CD4-positive, alpha-beta T cell treated with Interleukin-12 subunit alpha and Interleukin-12 subunit beta, for 1 hour (primary cell): ENCODE measurements around the gene MIB1.
A peak's percentile ranks its signal among the peaks of the same experiment; 100 is the strongest.
"Not testable (repeated sequence)": the region's sequence is repeated elsewhere in the genome, so short reads cannot be mapped to it uniquely, and the experiment has no call there.

ENCODE experiments used
- DNase-seq: peaks from one replicate; pipeline ENCODE4 v3.0.0-alpha.2; 2020

Gene MIB1

DNA sequence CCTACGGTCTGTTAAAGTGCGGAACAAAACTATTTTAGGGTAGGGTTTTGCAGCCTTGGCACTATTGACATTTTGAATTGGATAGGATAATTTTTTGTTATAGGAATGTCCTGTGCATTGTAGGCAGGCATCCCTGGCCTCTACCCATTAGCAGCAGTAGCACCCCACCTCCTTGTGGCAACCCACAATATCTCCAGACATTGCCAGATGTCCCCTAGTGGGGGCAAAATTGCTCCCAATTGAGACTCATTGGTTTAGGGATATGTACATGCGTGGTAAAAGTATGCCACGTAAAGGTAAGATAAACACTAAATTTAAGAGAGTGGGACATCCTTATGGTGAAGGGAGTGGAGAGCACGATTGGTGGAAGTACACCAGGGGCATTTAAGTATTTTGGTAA lies 4.6 kb downstream of the MIB1 start:
- DNase-seq = peak; percentile 7

DNA sequence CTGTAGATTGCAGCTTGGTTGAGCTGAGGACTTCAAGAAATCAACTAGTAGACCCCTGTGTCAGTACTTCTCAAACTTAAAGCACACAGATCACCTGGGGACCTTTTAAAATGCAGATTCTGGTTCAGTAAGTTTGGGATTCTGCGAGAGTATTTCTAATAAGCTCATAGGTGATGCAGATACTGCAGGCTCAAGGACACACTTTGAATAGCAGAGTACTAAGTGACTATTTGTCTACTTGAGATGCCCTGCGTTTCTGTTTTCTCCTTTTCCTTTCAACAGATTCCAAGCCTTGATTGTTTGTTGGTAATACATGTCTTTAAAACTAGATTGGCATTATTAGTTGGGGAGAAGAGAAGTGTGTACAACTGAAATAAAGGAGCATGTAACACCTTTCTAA lies 6.7 kb downstream of the MIB1 start:
- no peak for DNase-seq

DNA sequence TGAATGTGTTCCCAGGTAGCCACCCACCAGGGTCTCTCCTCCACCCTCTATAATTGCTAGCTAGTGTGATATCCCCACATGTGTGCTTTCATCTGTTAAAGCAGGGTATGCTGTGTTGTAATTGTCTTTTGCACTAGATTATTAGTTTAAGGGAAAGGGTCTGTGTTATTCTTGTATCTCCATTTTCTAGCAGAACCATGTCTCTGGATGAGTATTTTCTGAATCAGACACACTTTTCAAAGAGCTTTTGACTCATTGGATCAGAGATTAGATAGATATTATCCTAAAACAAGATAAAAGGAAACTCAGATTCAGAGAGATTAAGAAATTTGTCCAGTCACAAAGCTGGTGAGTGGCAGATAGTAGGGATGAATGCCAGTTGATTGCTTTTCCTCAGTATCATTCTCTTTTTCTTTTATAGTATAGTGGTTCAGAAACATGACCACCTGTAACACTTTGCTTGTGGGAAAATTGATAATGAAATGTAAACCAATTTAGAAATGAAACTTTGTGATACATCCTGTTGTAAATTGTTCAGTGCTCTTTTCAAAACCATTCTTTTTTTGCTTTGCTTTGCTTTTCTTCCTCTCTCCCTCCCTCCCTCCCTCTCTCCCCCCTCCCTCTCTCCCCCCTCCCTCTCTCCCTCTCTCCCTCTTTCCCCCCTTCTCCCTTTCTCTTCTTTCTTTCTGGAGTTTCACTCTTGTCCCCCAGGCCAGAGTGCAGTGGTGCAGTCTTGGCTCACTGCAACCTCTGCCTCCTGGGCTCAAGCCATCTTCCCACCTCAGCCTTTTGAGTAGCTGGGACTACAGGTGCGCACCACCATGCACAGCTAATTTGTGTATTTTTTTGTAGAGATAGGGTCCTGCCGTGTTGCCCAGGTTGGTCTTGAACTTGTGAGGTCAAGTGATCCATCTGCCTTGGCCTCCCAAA lies 7.4 kb downstream of the MIB1 start:
- DNase-seq = no peak

DNA sequence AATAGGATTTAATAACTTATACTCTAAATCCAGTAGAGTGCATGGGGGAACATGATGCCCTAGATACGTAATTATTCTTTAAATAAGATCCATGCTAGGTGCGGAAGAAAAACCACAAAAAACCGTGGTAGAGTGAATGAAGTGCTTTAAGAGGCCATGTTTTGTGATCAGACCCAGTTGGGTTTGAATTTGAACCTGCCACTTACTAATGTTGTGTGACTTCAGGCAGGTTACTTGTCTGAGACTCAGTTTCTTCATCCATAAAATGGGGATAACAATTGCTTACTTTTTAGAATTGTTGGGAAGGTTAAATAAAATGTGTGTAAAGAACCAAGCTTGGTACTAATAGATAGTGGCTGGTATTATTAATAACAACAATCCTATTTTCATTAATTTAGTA lies 17.2 kb downstream of the MIB1 start:
- DNase-seq = no peak

DNA sequence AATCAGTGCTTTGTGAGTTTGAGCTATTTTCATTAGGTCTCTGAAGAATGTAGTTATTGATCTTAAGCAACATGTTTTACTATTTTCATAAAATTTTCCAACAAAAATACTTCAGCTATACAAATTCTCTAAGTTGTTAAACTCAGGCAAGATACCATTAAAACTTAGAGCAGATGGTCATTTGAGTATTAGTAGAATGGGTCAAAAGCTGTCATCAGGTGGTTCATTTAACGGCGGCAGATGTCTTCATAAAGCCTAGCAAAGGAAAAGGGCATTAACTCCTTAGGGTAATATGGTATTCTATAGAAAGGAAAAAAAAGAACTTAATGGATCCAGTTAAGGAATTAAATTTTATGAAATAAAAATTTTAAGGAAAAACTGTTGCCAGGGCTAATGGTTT lies 19.2 kb downstream of the MIB1 start:
- DNase-seq = no peak

DNA sequence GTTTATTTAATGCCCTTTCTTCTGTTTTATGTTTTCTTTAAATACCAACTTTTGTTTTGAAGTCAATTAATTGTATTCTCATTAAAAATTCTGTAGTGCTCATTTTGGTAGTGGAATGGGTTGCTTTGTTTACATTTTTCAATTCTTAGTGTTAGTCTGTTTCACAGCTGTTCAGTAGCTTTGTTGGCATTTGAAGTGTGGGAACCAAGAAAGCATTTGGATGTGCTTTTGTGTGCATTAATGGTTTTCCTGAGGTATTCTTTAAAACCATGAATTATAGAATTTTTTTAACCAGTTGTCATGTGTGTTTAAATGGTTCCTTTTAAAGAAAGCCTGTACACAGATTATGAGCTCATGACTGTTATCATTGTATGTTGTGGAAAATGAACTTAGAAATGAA lies 19.7 kb downstream of the MIB1 start:
- no peak for DNase-seq

DNA sequence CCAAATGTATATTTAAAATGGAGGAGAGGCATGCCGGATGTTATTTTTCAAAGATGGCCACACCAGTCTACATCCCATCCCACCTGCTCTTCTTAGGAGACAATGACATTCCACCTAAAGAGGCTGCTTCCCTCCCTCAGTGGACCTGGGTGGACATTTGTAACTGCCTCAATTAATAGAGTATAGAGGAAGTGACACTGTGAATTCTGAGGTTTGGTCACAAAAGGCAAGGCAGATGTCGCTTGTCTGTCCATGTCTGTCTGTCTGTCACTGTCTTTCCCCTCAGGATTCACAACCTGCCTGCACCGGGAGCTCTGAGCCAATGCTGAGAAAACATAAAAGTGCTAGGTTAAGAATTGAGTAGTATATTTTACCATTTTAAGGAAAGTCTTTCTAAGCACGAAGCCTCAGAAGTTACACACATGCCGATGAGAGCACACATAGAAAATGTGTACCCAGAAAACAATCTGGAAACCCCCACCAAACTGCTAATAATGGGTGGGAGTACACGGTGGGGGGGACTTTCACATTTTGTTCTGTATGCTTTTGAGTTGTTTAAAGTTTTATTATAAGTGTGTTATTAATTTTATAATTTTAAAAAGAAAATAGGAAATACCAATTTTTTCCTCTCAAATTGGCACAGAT lies 21.0 kb downstream of the MIB1 start:
- DNase-seq = no peak

DNA sequence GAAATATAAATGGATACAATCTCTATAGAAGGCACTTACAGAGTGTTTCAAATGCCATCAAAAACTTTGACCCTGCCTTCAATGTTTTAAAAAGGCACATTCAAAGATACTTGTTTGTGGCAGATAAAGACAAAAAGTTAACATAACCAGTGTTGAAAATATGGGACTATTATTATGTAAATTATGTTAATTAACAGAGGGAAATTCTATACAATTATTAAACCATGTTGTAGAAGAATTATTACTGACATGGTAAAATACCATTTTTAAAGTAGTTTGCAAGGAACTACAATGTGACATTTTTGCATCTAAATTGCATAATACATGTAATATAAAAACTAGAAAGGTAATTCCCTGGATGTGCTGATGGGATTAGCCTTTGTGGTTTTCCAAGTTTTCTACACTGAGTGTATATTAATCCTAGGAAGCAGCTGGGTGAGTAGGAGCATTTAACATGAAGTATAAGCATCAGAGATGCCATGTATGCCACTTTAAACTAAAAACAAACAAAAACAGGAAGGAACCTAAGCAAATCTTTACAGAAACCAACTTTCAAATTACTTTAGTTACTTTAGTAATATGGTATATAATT lies 21.7 kb downstream of the MIB1 start:
- DNase-seq = no peak

DNA sequence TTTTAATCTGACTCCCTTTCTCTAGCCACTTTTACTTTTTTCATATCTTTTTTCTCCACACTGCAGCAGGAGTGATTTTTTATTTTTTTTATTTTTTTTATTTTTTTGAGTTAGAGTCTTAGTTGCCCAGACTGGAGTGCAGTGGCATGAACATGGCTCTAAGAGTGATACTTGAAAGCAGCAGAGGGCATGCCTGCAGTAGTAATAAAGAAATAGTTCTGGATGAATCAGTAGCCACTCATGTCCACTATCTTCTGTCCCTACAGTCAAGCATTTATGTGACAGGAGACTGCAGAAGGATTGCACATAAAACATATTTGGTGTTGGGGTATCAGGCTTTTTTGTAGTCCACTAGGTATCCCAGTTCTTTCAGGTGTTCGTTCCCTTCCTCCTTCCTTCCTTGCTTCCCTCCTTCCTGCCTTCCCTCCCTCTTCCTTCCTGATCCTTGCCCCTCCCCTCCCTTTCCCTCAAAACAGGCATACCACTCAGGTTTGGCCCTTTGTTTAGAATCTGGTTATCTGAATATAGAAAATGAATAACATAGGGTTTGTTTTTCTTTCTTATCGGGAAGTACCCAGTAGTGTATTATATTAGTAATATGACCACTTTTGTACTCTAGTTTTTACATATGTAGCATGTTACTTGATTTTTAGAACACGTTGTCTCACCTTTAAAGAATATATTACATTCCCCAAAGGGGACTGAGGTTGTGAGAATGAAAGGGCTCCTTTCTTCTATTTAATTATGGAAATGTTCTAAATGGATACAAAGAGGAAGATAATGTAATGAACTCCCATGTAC lies 23.5 kb downstream of the MIB1 start:
- DNase-seq = no peak

DNA sequence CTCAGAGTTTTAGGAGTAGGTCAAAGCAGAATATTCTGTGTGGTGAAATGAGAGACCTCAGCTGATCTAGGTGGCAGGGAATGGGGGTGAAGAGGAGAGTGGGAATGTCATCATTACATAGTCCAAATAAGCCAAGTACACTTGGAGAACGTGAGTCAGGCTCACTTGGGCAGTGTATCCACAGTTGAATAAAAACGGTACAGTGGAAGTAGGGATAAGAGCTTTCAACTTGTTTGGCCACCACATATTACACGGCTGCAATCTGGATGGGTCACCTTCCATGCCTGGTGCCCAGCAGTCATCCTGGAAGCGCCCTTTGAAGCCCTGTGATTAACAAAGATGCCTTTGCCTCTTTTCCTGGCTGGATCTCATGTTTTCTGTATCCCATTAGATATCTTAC lies 28.6 kb downstream of the MIB1 start:
- no peak for DNase-seq

DNA sequence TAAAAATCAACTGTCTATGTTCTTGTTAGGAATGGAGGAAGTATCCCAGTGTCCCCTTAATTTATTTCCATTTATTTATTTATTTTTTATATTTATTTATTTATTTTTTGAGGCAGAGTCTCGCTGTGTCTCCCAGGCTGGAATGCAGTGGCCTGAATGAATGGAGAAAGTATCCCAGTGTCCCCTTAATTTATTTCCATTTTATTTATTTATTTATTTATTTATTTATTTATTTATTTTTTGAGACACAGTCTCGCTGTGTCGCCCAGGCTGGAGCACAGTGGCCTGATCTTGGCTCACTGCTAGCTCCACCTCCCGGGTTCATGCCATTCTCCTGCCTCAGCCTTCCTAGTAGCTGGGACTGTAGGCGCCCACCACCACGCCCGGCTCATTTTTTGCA lies 34.1 kb downstream of the MIB1 start:
- no peak for DNase-seq

DNA sequence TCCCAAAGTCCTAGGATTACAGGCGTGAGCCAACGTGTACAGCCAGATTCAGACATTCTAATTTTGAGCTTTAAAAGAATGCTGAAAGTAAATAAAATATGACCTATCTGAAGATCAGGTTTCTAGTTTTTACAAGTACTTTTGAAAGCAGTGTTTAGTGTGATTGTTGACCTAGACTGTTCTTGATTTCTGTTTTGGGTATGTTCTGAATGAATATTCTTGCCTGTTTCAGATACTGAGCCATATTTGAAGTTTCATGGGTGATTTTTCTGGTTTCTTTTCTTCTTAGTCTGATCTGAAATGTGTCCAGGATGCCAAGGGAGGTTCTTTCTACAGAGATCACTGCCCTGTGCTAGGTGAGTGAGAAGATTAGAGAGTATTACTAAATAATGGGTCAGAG lies 37.2 kb downstream of the MIB1 start:
- no peak for DNase-seq

DNA sequence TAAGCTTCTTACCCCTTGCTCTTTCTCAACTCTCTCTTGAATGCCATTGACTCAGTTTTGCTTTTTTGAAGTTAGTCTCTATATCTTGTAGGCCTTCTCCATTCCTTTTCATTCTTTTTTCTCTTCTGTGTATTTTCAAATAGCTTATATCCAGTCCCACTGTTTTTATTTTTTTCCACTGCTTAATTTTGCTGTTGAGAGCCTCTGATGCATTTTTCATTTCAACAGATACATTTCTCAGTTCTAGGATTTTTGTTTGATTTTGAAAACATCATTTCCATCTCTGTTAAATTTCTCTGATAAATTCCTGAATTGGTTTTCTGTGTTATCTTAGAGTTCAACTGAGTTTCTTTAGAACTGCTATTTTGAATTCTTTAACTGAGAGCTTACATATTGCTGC lies 45.9 kb downstream of the MIB1 start:
- DNase-seq = no peak

DNA sequence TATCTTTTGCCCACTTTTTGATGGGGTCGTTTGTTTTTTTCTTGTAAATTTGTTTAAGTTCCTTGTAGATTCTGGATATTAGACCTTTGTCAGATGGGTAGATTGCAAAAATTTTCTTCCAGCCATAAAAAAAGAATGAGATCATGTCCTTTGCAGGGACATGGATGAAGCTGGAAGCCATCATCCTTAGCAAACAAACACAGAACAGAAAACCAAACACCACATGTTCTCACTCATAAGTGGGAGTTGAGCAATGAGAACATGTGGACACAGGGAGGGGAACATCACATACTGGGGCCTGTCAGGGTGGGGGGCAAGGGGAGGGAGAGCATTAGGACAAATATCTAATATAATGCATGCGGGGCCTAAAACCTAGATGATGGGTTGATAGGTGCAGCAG lies 55.5 kb downstream of the MIB1 start:
- DNase-seq = not testable (repeated sequence)

DNA sequence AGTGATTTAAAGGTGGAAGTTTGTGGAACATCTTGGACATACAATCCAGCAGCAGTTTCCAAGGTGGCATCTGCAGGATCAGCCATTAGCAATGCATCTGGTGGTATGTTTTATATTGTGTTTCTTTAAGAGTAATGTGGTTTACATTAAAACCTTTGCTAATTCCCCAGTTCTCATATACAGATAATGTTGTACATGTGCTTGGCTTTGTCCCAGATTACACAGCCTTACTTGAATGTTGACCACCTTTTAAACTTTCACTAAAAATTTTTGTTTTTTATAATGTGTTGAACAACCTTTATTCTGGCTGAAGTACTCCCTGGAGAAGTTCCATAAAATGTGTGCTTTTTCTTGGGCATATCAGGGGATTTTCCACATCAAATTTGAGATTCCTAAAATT lies 57.5 kb downstream of the MIB1 start:
- DNase-seq = no peak

DNA sequence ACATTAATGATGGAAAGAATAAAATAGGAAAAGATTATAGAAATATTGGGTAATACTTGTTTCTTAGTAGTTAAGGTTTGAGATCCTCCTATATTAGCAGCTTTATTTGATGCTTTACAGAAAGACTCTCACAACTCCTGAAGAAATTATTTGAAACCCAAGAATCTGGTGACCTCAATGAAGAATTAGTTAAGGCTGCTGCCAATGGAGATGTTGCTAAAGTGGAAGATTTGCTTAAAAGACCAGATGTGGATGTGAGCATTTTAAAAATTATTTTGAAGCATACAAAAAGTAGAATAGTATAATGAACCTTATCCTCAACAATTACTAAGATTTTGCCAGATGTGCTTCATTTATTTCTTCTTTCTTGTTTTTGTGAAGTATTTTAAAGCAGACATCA lies 59.1 kb downstream of the MIB1 start:
- DNase-seq = no peak

DNA sequence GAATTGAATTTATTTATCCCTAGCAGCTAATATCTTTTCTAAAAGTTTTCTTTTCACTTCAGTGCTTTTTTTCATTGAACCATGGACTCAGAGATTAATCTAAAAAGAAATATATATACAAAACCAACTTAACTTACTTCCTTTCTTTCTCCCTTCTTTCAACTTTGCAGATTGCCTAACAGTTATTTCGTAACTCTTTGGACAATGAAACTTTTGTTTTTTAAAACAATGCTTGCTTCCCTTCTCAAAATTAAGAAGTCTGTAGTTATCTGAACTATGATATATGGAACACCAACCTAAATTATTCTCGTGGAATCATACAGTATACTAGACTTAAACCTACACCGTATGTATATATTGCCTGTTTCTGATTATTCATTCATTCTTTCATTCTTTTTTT lies 62.9 kb downstream of the MIB1 start:
- no peak for DNase-seq

DNA sequence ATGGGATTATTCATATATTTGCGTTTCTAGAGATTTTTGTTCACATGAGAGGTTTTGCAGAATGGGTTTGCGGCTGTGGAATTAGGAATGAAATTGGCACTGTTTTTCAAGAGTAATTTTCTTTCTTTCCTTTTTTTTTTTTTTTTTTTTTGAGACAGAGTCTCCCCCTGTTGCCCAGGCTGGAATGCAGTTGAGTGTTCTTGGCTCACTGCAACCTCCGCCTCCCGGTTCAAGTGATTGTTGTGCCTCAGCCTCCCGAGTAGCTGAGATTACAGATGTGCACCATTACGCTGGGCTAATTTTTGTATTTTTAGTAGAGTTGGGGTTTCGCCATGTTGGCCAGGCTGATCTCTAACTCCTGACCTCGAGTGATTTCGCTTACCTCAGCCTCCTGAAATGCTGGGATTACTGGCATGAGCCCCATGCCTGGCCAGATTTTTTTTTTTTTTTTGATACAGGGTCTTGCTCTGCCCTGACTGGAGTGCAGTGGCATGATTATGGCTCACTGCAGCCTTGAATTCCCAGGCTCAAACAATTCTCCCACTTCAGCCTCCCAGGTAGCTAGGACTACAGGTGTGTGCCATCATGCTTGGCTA lies 65.3 kb downstream of the MIB1 start:
- no peak for DNase-seq

DNA sequence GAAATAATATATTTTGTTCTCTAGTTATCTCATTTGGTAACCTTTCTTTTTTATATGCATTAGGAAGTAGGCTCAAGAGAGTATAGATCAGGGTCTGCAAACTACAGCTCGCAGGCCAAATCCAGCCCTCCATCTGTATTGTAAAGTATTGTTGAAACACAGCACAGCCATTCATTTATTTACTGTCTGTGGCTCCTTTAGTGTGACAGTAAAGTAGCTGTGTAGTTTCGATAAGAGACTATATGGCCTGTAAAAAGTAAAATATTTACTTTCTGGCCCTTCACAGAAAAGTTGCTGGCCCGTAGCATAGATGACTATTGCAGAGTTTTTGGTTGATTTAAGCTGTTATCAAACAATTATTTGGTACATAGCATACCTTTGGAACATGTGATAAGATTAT lies 67.6 kb downstream of the MIB1 start:
- no peak for DNase-seq

DNA sequence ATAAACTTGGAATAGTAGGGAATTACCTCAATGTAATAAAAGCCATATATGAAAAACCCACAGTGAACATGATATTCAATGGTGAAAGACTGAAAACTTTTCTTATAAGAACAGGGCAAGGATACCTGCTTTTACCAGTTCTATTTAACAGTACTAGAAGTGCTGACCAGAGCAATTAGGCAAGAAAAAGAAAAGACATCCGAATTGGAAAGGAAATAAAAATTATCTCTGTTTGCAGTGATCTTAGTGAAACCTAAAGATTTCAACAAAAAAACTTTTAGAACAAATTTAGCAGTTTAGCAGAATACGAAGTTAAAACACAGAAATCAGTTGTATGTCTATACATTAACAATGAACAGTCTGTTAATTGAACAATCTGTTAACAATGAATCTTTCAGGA lies 69.1 kb downstream of the MIB1 start:
- DNase-seq = no peak

DNA sequence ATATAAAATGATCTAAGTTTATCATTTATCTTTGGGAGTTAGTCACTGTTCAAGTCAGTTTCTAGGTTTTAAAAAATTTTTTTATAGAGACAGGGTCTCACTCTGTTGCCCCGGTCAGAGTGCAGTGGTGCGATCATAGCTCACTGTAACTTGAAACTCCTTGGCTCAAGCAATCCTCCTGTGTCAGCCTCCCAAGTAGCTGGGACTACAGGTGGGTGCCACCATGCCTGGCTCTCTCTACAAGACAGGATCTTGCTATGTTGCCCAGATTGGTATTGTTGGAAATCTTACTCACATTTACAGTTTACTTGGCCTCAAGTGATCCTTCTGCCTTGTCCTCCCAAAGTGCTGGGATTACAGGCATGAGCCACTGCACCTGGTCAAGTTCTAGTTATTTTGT lies 74.5 kb downstream of the MIB1 start:
- DNase-seq = no peak

DNA sequence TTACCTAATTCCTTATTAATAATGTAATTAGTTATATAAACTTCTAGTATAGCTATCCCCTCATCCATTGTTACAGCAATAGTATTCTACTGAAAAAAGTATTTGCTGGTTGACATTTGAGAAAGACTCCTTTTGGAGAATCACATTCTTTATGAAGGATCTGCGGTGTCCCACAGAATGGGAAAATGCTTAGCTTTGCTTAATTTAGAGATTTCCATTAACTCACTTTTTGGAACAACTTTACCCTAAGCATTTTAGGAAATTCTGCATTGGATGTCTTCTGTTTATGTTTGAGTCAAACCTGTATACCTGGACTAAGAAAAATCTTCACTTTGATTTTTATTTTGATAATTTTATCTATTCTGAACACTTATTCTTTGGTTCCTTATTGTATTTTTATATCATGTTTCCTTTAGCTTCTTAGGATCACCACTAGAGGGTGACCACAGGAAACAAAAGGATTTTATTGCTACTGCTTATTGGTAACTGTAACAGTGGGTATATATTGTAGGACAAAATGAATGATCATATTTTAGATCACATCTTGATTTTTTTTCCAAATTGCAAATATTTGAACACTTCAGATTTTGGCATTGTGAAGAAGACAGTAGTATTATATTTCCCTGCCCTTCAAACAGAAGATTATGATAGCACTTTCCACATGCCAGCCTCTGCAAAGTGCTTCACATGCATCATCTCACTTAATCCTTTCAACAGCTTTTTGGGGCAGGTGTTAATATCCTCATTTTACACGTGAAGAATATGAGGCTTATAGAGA lies 79.6 kb downstream of the MIB1 start:
- DNase-seq = no peak
